HEK293T (cell line): ENCODE data around the gene MADCAM1.

ENCODE experiments used
- CTCF ChIA-PET: fragments of 350-600 bp; formaldehyde crosslinking; extraction: SDS; loops from one replicate; lab custom pipeline; 2021; ENCODE audit warnings: antibody characterized with exemption, inconsistent platforms; lab: Yijun Ruan, JAX
- POLR2A ChIA-PET: fragments of 350-600 bp; formaldehyde crosslinking; extraction: SDS; loops from one replicate; lab custom pipeline; 2020; ENCODE audit warnings: antibody characterized with exemption, inconsistent platforms; lab: Yijun Ruan, JAX
- DNase-seq: peaks from one replicate; pipeline ENCODE4 v3.0.0; 2012; ENCODE audit warnings: mixed read lengths; ENCODE audit errors: extremely low spot score
- ARNT ChIP-seq: fragments of 450-650 bp; IDR thresholded peaks from 2 replicates; pipeline ENCODE4 v1.6.1; 2017; ENCODE audit warnings: mild to moderate bottlenecking
- BHLHE40 ChIP-seq: fragments of 450-650 bp; IDR thresholded peaks from 2 replicates; pipeline ENCODE4 v1.6.1; 2016; ENCODE audit warnings: mild to moderate bottlenecking, moderate library complexity, borderline replicate concordance
- CTBP1 ChIP-seq: fragments of 450-650 bp; IDR thresholded peaks from 2 replicates; pipeline ENCODE4 v1.6.1; 2016; ENCODE audit warnings: borderline replicate concordance
- ELF4 ChIP-seq: fragments of 450-650 bp; IDR thresholded peaks from 2 replicates; pipeline ENCODE4 v1.6.1; 2017; ENCODE audit warnings: antibody characterized with exemption
- FOXA1 ChIP-seq: fragments of 450-650 bp; IDR thresholded peaks from 2 replicates; pipeline ENCODE4 v1.6.1; 2016; ENCODE audit warnings: mild to moderate bottlenecking
- FOXK2 ChIP-seq: fragments of 450-650 bp; IDR thresholded peaks from 2 replicates; pipeline ENCODE4 v1.6.1; 2016; ENCODE audit warnings: mild to moderate bottlenecking
- FOXM1 ChIP-seq: fragments of 450-650 bp; IDR thresholded peaks from 2 replicates; pipeline ENCODE4 v1.6.1; 2017; ENCODE audit warnings: mild to moderate bottlenecking, borderline replicate concordance
- HDGF ChIP-seq: fragments of 450-650 bp; IDR thresholded peaks from 2 replicates; pipeline ENCODE4 v1.6.1; 2017; ENCODE audit warnings: antibody characterized with exemption, borderline replicate concordance
- L3MBTL2 ChIP-seq: fragments of 450-650 bp; conservative IDR thresholded peaks from 2 replicates; pipeline ENCODE4 v1.6.1; 2016; ENCODE audit warnings: mild to moderate bottlenecking
- LEF1 ChIP-seq: fragments of 450-650 bp; IDR thresholded peaks from 2 replicates; pipeline ENCODE4 v1.6.1; 2017; ENCODE audit warnings: mild to moderate bottlenecking, borderline replicate concordance
- NFRKB ChIP-seq: fragments of 450-650 bp; IDR thresholded peaks from 2 replicates; pipeline ENCODE4 v1.6.1; 2016; ENCODE audit warnings: mild to moderate bottlenecking, moderate library complexity
- SP1 ChIP-seq: fragments of 450-650 bp; IDR thresholded peaks from 2 replicates; pipeline ENCODE4 v1.6.1; 2017
- SUZ12 ChIP-seq: fragments of 450-650 bp; IDR thresholded peaks from 2 replicates; pipeline ENCODE4 v1.6.1; 2016; ENCODE audit warnings: mild to moderate bottlenecking
- TARDBP ChIP-seq: fragments of 450-650 bp; IDR thresholded peaks from 2 replicates; pipeline ENCODE4 v1.6.1; 2016
- ZNF384 ChIP-seq: fragments of 450-650 bp; IDR thresholded peaks from 2 replicates; pipeline ENCODE4 v1.6.1; 2016
- TF ChIP-seq, protein P1 (sequence below): fragments of 450-650 bp; IDR thresholded peaks from 2 replicates; pipeline ENCODE4 v1.6.1; 2016

Gene MADCAM1

GRCh38 chr19:535017-535835 lies 38.9 kb downstream of the MADCAM1 start:
- TF ChIP-seq FOXA1 = no peak
- TF ChIP-seq SUZ12 = no peak
- TF ChIP-seq LEF1 = no peak
- no peak for TF ChIP-seq ZNF384
- TF ChIP-seq, protein P1, sequence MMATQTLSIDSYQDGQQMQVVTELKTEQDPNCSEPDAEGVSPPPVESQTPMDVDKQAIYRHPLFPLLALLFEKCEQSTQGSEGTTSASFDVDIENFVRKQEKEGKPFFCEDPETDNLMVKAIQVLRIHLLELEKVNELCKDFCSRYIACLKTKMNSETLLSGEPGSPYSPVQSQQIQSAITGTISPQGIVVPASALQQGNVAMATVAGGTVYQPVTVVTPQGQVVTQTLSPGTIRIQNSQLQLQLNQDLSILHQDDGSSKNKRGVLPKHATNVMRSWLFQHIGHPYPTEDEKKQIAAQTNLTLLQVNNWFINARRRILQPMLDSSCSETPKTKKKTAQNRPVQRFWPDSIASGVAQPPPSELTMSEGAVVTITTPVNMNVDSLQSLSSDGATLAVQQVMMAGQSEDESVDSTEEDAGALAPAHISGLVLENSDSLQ = no peak
- TF ChIP-seq FOXM1 = no peak
- TF ChIP-seq HDGF = no peak
- TF ChIP-seq BHLHE40 = no peak
- no peak for TF ChIP-seq ELF4
- TF ChIP-seq TARDBP = no peak
- no peak for TF ChIP-seq CTBP1
- ChIA-PET CTCF (no interaction called here), POLR2A (no interaction called here)
- DNase-seq = no peak

DNA sequence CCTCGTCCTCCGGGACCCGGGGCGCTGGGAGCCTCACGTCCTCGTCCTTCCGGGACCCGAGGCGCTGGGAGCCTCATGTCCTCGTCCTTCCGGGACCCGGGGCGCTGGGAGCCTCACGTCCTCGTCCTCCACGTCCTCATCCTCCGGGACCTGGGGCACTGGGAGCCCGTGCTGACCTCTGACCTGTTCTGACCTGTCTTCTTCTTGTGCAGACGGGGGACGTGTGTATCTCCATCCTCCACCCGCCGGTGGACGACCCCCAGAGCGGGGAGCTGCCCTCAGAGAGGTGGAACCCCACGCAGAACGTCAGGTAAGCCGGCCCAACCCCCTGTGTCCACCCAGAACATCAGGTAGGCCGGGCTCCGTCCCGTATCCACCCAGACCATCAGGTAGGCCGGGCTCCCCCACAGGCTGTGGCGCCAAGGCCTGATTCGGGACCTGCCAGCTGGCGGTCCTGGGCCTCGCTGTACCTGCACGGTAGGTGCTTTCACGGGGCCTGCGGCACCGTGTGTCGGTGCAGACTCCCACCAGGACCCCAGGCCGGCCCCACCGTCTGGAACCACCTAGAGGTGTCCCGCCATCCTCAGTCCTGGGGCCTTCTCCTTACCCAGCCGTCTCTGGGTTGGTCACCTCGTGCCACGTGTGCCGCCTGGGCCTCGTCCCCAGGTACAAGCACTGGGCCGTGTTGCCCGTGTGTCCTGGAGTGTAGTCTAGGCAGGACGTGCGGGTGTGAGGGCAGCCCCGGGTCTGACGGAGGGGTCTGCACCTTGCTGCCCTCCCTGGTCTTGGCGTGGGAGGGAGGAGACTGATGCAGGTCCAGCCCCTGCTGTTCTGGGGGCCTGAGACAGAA lies 40.0 kb downstream of the MADCAM1 start:
- ChIA-PET POLR2A (no interaction called here), CTCF (no interaction called here)
- DNase-seq = no peak
- TF ChIP-seq ELF4 (no peak), BHLHE40 (no peak), FOXK2 (no peak), CTBP1 (no peak), FOXM1 (no peak), TARDBP (no peak), LEF1 (no peak), SP1 (no peak)
- TF ChIP-seq, protein P1 = no peak

DNA sequence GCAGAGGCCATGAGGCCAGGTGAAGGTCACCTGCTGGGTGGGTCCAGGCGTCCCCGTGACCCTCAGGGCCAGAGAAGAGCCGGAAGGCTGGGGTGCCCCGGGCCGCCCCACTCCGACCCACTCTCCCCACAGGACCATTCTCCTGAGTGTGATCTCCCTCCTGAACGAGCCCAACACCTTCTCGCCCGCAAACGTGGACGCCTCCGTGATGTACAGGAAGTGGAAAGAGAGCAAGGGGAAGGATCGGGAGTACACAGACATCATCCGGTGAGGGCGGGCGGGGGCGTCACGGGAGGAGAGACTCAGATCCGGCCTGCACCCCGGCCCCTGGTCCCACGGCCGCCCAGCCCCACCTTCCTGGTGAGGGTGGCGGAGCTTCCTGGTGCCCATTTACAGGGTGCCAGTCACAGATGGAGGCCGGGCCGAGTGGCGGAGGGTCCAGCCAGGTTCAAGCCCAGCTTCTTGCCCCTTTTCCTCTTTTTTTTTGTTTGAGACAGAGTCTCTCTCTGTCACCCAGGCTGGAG lies 40.7 kb downstream of the MADCAM1 start:
- POLR2A ChIA-PET = no interaction called here
- TF ChIP-seq SP1 = no peak
- no peak for TF ChIP-seq TARDBP
- TF ChIP-seq NFRKB = no peak
- TF ChIP-seq CTBP1 = no peak
- no peak for TF ChIP-seq ARNT
- TF ChIP-seq FOXM1 = no peak
- no peak for TF ChIP-seq BHLHE40
- TF ChIP-seq L3MBTL2 = no peak
- no peak for TF ChIP-seq FOXK2
- no peak for TF ChIP-seq SUZ12
- TF ChIP-seq, protein P1 = no peak
- no peak for TF ChIP-seq LEF1
- CTCF ChIA-PET = no interaction called here
- DNase-seq = no peak

- POLR2A ChIA-PET = no interaction called here
- CTCF ChIA-PET = no interaction called here
- TF ChIP-seq NFRKB = no peak
- TF ChIP-seq ZNF384 = no peak
- no peak for TF ChIP-seq FOXM1
- no peak for TF ChIP-seq HDGF
- TF ChIP-seq ELF4 = no peak
- TF ChIP-seq SP1 = no peak
- TF ChIP-seq BHLHE40 = no peak
- no peak for TF ChIP-seq LEF1
- no peak for TF ChIP-seq TARDBP
- TF ChIP-seq L3MBTL2 = no peak
- TF ChIP-seq, protein P1 = no peak
- no peak for TF ChIP-seq SUZ12
- TF ChIP-seq FOXK2 = no peak
- no peak for TF ChIP-seq CTBP1
- no peak for TF ChIP-seq ARNT
- TF ChIP-seq FOXA1 = no peak
- DNase-seq = no peak
These were observed 42.5 kb downstream of the MADCAM1 start for GRCh38 chr19:538641-539428.
